Measurements from ENCODE around the gene PDE2A. TPM values are rescaled to one million over a fixed set of nuclear protein-coding genes. Genes with fewer than 3 reads are reported as not detected.

The PDE2A gene
- polyA plus RNA-seq, 2 of the 4 experiments (the other 2 are of a cell fraction) = 0.62 to 1.5 TPM

GRCh38 chr11:72634472-72635095 is 39.6 kb downstream of the PDE2A start:
- Histone ChIP-seq H3K4me2 (no peak overlapping the region), H3K4me1 (peaks cover 6% of the 10 kb centered on the region; the same call in 1 of the 3 replicates), H3K4me3 (no peak overlapping the region), H3K9me3 (no peaks in the 10 kb centered on the region), H3K27ac (no peak overlapping the region)
- no peak for FAIRE-seq
- no peak for DNase-seq (ENCODE audit: low read depth in 1 of 2, low spot score in 1 of 2)
- WGBS (ENCODE audit: missing lambda C conversion rate) = 68% methylated on average over 7 of the region's 7 CpGs
- TF ChIP-seq FOSB (CRISPR knock-in tag; IDR thresholded peaks at IDR 0.05) = no peak
- no peak for TF ChIP-seq JUNB (IDR thresholded peaks at IDR 0.05)
- TF ChIP-seq NR3C1 (IDR thresholded peaks at IDR 0.05) = no peak
- no peak for TF ChIP-seq HOXB5 (CRISPR knock-in tag; IDR thresholded peaks at IDR 0.05)
- ChIA-PET CTCF (interaction anchor here (1.4 to 13.1 kb wide), 5 partner anchors 9 to 47 kb away, joined by 4 to 171 read pairs (median 10); no protein-coding TSS in a partner anchor), POLR2A (no interaction called here)
- no peak for ATAC-seq

GRCh38 chr11:72634016-72634415 is 40.2 kb downstream of the PDE2A start:
- no peak for FAIRE-seq
- TF ChIP-seq RARB (CRISPR knock-in tag; IDR thresholded peaks at IDR 0.05) (no peak), HDAC2 (IDR thresholded peaks at IDR 0.05) (no peak), MYC (IDR thresholded peaks at IDR 0.05; ENCODE audit: borderline replicate concordance, low read length) (no peak), ZFP36 (IDR thresholded peaks at IDR 0.05; ENCODE audit: borderline replicate concordance, partially characterized antibody) (no peak)
- ChIA-PET CTCF (interaction anchor here (1.4 to 2.3 kb wide), 4 partner anchors 9 to 44 kb away, joined by 4 to 10 read pairs (median 4); no protein-coding TSS in a partner anchor), POLR2A (no interaction called here)
- Histone ChIP-seq H3K4me2 (no peak overlapping the region), H3K4me3 (no peak overlapping the region), H3K9me3 (no peaks in the 10 kb centered on the region), H3K4me1 (peaks cover 6% of the 10 kb centered on the region; the same call in 1 of the 3 replicates), H3K27ac (no peak overlapping the region)
- 80% methylated on average over 9 of the region's 9 CpGs for WGBS (ENCODE audit: missing lambda C conversion rate)
- DNase-seq (ENCODE audit: low read depth in 1 of 2, low spot score in 1 of 2) = no peak
- ATAC-seq = no peak

- DNase-seq (ENCODE audit: low read depth in 1 of 2, low spot score in 1 of 2) (no peak), FAIRE-seq (no peak), ATAC-seq (no peak)
- 57% methylated on average over 4 of the region's 4 CpGs for WGBS (ENCODE audit: missing lambda C conversion rate)
- no peak overlapping the region for H3K4me3 ChIP-seq
- H3K4me1 ChIP-seq = peaks cover 6% of the 10 kb centered on the region; the same call in 1 of the 3 replicates
- ChIA-PET CTCF (interaction anchor here (1.0 to 2.6 kb wide), 9 partner anchors 10 to 46 kb away, joined by 3 to 11 read pairs (median 4); no protein-coding TSS in a partner anchor), POLR2A (no interaction called here)
- H3K9me3 ChIP-seq = no peaks in the 10 kb centered on the region
- H3K27ac ChIP-seq = no peak overlapping the region
- H3K4me2 ChIP-seq = no peak overlapping the region
- no peak for TF ChIP-seq BHLHE40 (IDR thresholded peaks at IDR 0.05; ENCODE audit: low read depth, low read length)
- no peak for TF ChIP-seq CBX2 (IDR thresholded peaks at IDR 0.05; ENCODE audit: borderline replicate concordance, low read depth)
- no peak for TF ChIP-seq FOXS1 (CRISPR knock-in tag; IDR thresholded peaks at IDR 0.05)
These were observed 41.2 kb downstream of the PDE2A start for GRCh38 chr11:72633068-72633467.

GRCh38 chr11:72631806-72632731 is 42.2 kb downstream of the PDE2A start:
- ChIA-PET POLR2A (no interaction called here), CTCF (interaction anchor here (1.0 to 2.6 kb wide), 7 partner anchors 11 to 45 kb away, joined by 3 to 11 read pairs (median 4); no protein-coding TSS in a partner anchor)
- TF ChIP-seq PBX3 (IDR thresholded peaks at IDR 0.05) = no peak
- no peak for TF ChIP-seq USF2 (IDR thresholded peaks at IDR 0.05)
- TF ChIP-seq KDM1A (IDR thresholded peaks at IDR 0.05; ENCODE audit: low read depth) = no peak
- no peak for TF ChIP-seq RFX5 (IDR thresholded peaks at IDR 0.05)
- no peak for TF ChIP-seq NFE2L2 (conservative IDR thresholded peaks at IDR 0.05; ENCODE audit: low read length)
- TF ChIP-seq HMGXB4 (CRISPR knock-in tag; IDR thresholded peaks at IDR 0.05; ENCODE audit: borderline replicate concordance) = no peak
- no peak for TF ChIP-seq EHMT2 (IDR thresholded peaks at IDR 0.05; ENCODE audit: low read depth)
- TF ChIP-seq CHD4 (IDR thresholded peaks at IDR 0.05; ENCODE audit: borderline replicate concordance) = no peak
- Histone ChIP-seq H3K9me3 (no peaks in the 10 kb centered on the region), H3K27ac (no peak overlapping the region), H3K4me2 (no peak overlapping the region), H3K4me3 (no peak overlapping the region), H3K4me1 (peaks cover under 1% of the 10 kb centered on the region; the same call in 1 of the 3 replicates)
- DNase-seq (ENCODE audit: low read depth in 1 of 2, low spot score in 1 of 2) = no peak
- no peak for FAIRE-seq
- ATAC-seq = no peak
- WGBS (ENCODE audit: missing lambda C conversion rate) = 79% methylated on average over 9 of the region's 18 CpGs

Data from A549 (cell line).